Esophagus (tissue), 2 donors: ENCODE data around the gene OR14A2. TPM values are rescaled to one million over a fixed set of nuclear protein-coding genes. Genes with fewer than 3 reads are reported as not detected.
"Not testable (repeated sequence)": the region's sequence is repeated elsewhere in the genome, so short reads cannot be mapped to it uniquely, and the experiment has no call there.

Experiments used
- H3K27ac ChIP-seq, 2 donors: one replicate each; pipeline ENCODE4 v1.5.1; 2013; ENCODE audit warnings: low read depth in 2 of 2, mild to moderate bottlenecking in 2 of 2, inconsistent platforms in 1 of 2, low read length in 1 of 2, moderate library complexity in 1 of 2
- H3K27me3 ChIP-seq, 2 donors: one replicate each; pipeline ENCODE4 v1.6.1; 2013; ENCODE audit warnings: low read length in 2 of 2, control low read depth in 1 of 2, mild to moderate bottlenecking in 1 of 2; ENCODE audit not compliant: insufficient read depth in 2 of 2, control insufficient read depth in 1 of 2
- H3K36me3 ChIP-seq, 2 donors: one replicate each; pipeline ENCODE4 v1.6.1; 2013; ENCODE audit warnings: low read length in 1 of 2; ENCODE audit not compliant: control insufficient read depth in 2 of 2, insufficient read depth in 2 of 2
- H3K4me1 ChIP-seq, 2 donors: one replicate each; pipeline ENCODE4 v1.6.1; 2013; ENCODE audit warnings: low read length in 1 of 2; ENCODE audit not compliant: control insufficient read depth in 2 of 2, insufficient read depth in 2 of 2
- H3K4me3 ChIP-seq, 2 donors: one replicate each; pipeline ENCODE4 v1.5.1; 2013; ENCODE audit warnings: low read length in 2 of 2, mild to moderate bottlenecking in 2 of 2, low read depth in 1 of 2, moderate library complexity in 1 of 2
- H3K9me3 ChIP-seq, 2 donors: one replicate each; pipeline ENCODE4 v1.6.1; 2013; ENCODE audit warnings: mild to moderate bottlenecking in 2 of 2, low read depth in 1 of 2, low read length in 1 of 2, moderate library complexity in 1 of 2; ENCODE audit not compliant: control insufficient read depth in 2 of 2, insufficient read depth in 1 of 2
- whole genome bisulfite sequencing, 2 donors: extraction: QIAGEN DNeasy Blood & Tissue Kit; methylation state at CpG; one replicate each; pipeline ENCODE4 v1.1.7; 2013; 5-methylcytosine and 5-hydroxymethylcytosine counted together
- polyA plus RNA-seq, 2 donors: library from polyadenylated mRNA; stranded (reverse); fragments of 200-250 nt; gene quantifications; one replicate each; pipeline ENCODE4 v1.2.3, GENCODE V29; 2013
- donor health status: healthy with polysubstance abuse.
- donor health status: Bipolar disorder and iron deficiency.

Gene OR14A2
- polyA plus RNA-seq, result not detected

DNA sequence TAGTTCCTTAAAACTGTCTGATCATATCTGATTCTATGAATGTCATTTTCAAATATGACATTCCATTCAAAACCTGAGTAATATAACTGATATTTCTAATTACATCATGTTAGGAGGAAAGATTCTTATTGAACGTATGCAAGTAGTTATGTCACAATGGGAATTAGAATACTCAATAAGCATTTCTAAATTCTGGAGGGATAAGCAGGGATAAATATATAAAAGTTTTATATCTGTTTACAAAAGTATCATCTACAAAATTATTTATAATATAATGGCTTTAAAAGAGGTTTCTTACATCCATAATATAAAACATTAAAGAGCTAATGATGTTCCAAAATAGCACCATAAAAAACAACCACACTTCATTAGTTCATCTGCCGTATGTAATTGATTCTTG lies at the start of gene OR14A2:
OR14A2 (minus strand) TSS at position 101 of the 400 bp plus-strand sequence.
- Histone ChIP-seq H3K27me3 (no peaks in the 10 kb centered on the region), H3K4me3 (no peak within 1 kb of the TSS), H3K27ac (no peak within 1 kb of the TSS), H3K4me1 (no peaks in the 10 kb centered on the region), H3K9me3 (peaks cover 6 to 9% of the 10 kb centered on the region in 2 donors), H3K36me3 (no peaks in the 10 kb centered on the region)
- 91 to 94% methylated on average over 2 of the region's 2 CpGs for WGBS, 2 donors

DNA sequence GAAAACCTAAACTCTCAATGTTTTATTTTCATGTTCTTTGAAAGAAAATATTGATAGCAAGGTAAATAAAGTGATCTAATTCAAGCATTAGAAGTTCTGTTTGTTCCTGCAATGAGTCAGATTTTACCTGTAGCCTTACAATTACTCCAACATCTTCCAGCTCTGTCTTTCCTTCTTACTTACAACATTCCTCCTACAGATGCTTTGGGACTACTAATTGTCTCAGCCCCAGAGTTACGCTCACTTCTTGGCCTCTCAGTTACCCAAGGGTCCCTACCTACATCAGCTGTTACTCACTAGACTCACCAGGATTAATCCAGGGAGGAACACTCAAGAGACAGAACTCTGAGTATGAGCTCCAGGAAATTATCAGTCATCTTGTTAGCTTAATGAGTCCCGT lies 49.6 kb upstream of the OR14A2 start:
- Histone ChIP-seq H3K9me3 (no peaks in the 10 kb centered on the region), H3K4me3 (no peak overlapping the region), H3K27ac (no peak overlapping the region), H3K4me1 (no peaks in the 10 kb centered on the region), H3K36me3 (no peaks in the 10 kb centered on the region), H3K27me3 (no peaks in the 10 kb centered on the region)
- 0 to 35% methylated on average over 2 of the region's 2 CpGs for WGBS, 2 donors

DNA sequence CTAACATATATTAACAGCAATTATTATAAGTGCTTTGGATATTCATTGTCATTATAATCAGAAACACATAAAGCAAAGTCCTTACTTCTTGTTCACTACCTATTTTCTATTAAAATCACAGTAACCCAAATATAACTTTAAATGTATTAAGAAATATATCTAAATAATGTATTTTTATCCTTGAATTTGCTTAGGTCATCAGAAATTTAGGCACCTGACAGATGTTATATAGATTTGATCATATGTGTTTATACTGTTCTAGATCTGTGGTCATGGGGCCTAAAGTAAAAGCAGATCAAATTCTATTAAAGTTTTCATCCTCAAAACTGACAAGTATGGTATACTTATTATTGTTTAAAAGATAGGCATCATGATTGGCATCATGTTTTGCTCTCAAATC lies 21.7 kb upstream of the OR14A2 start:
- Histone ChIP-seq H3K9me3 (peaks cover 0 to 3% of the 10 kb centered on the region in 2 donors), H3K27ac (no peak overlapping the region), H3K36me3 (no peaks in the 10 kb centered on the region), H3K4me3 (no peak overlapping the region), H3K27me3 (no peaks in the 10 kb centered on the region), H3K4me1 (no peaks in the 10 kb centered on the region)

DNA sequence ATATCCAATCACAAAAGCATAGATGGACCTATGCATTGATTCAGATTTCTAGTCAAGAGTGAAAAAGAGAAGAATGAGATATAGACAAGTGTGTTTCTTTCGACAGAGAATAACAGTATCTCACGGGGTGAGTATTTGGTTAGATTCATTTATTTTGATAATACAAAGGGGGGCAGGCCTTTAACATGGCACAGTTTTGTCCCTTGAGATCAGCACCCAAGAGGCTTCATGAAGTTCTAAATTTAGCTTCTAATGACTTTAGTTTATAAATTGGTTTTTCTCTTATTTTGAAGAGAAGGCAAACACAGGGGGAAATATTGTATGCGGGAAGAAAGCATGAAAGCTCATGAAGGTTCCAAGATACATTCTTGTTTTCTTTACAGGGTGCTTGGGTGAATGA lies 12.5 kb upstream of the OR14A2 start, which contains the start of gene OR1C1:
OR1C1 (minus strand) TSS at position 101 of the 400 bp plus-strand sequence. CDS start 2,150 bp downstream, outside the sequence.
- WGBS, 2 donors, result 91 to 97% methylated on average over 3 of the region's 3 CpGs
- Histone ChIP-seq H3K9me3 (peaks cover 0 to 7% of the 10 kb centered on the region in 2 donors), H3K27ac (no peak within 1 kb of the TSS), H3K4me1 (no peaks in the 10 kb centered on the region), H3K27me3 (no peaks in the 10 kb centered on the region), H3K4me3 (no peak within 1 kb of the TSS), H3K36me3 (no peaks in the 10 kb centered on the region)

DNA sequence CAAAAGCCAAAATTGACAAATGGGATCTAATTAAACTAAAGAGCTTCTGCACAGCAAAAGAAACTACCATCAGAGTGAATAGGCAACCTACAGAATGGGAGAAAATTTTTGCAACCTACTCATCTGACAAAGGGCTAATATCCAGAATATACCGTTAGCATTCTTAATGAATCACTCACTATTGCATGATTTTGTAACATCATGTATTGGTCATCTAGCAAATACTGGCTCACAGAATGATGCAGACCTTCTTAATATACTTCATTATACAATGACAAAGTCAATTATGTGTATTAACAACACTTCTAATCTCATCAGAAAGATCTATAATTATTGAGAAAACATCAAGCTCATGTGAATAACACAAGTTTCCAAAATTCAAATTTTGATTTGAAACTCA lies 6.4 kb upstream of the OR14A2 start:
- not testable (repeated sequence) for H3K4me1 ChIP-seq, H3K27ac ChIP-seq, H3K27me3 ChIP-seq, H3K4me3 ChIP-seq, H3K36me3 ChIP-seq
- 88 to 89% methylated on average over 1 of the region's 1 CpG for WGBS, 2 donors
- peaks cover 8 to 13% of the 10 kb centered on the region in 2 donors for H3K9me3 ChIP-seq

DNA sequence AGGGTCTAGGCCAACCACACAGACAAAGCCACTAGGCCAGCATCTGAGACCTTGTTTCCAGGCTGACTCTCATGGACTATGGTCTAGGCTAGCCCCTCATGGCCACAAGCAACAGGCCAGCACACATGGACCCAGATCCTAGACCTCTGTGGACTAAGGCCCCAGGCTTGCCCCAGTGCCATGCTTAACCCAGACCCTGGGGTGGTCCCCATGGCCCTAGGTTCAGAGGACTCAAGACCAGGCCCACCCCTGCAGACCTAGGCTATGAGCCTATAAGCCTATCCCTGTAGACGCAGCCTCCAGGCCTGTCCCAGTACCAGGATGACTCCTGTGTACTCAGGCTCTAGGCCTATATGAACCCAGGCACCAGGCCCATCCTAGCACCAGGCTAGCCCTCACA lies 1.9 kb upstream of the OR14A2 start:
- H3K27ac ChIP-seq, result no peak overlapping the region
- no peaks in the 10 kb centered on the region for H3K36me3 ChIP-seq
- peaks cover 6 to 8% of the 10 kb centered on the region in 2 donors for H3K9me3 ChIP-seq
- H3K4me1 ChIP-seq, result no peaks in the 10 kb centered on the region
- WGBS, 2 donors, result 88% methylated on average over 1 of the region's 1 CpG
- no peaks in the 10 kb centered on the region for H3K27me3 ChIP-seq
- no peak overlapping the region for H3K4me3 ChIP-seq

DNA sequence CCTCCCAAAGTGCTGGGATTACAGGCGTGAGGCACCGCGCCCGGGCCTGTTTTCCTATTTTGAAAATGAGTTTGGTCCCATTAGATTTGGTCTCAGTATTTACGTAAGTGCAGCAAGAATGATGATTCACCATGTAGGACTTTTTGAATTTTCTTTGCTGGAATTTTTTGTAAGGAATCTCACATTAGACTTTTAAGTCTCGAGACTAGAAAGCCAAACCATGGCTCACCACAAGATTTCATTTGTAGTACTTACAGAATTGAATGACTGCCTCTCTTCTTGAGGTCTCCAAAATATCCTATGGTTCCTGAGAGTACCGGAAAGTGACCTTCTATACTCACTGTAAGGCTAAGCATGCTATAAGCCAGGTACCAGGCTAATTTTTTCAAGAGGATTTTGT lies 325 bp downstream of the OR14A2 start:
- Histone ChIP-seq H3K27ac (no peak overlapping the region), H3K27me3 (no peaks in the 10 kb centered on the region), H3K4me3 (no peak overlapping the region), H3K4me1 (no peaks in the 10 kb centered on the region), H3K9me3 (peaks cover 6 to 10% of the 10 kb centered on the region in 2 donors), H3K36me3 (no peaks in the 10 kb centered on the region)
- WGBS, 2 donors, result 86 to 90% methylated on average over 7 of the region's 7 CpGs

DNA sequence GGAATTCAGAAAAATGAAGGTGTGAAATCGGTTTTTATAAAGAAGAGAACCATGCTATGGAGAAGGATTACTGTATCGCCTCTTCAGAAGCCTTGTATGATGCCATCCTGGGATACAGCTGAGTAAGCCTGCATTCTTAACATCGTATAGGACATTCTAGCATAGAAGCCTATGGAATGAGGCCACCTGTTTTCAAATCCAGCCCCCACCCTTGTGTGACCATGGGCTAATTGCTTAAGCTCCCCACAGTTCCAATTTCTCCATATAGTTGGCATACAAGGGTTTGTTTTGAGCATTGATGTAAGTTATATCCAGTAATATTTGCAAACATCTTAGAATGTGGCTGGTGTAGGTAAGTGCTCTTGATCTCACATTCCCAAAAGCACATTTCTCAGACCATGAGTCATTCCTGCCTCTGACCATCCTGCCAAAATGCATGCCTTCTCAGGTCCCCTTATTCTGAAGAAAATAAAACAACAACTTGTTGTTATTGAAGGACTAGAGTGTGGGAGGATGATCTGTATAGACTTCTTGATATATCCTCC lies 1.5 kb downstream of the OR14A2 start:
- Histone ChIP-seq H3K4me3 (no peak overlapping the region), H3K9me3 (peaks cover 6 to 10% of the 10 kb centered on the region in 2 donors), H3K27me3 (no peaks in the 10 kb centered on the region), H3K4me1 (no peaks in the 10 kb centered on the region), H3K27ac (no peak overlapping the region), H3K36me3 (no peaks in the 10 kb centered on the region)
- WGBS, 2 donors, result 78 to 79% methylated on average over 3 of the region's 3 CpGs

DNA sequence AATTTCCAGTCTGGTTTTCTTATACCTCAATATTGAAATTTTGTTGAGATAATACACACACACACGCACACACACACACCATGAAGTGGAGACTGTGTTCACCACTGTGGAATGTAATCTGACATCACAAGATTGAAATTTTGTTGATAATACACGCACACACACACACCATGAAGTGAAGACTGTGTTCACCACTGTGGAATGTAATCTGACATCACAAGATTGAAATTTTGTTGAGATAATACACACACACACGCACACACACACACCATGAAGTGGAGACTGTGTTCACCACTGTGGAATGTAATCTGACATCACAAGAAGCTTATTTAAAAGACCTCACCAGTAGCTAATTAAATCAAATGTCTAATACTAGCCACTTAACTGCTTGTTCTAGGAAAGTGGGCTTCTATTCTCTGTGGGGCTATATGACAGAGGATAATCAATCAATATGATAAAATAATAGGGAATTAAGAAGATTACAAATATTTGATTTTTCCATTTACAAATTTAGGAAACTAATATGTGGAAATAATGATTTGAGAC lies 5.7 kb downstream of the OR14A2 start:
- not testable (repeated sequence) for H3K4me3 ChIP-seq, H3K9me3 ChIP-seq, H3K27ac ChIP-seq, H3K36me3 ChIP-seq, H3K27me3 ChIP-seq, H3K4me1 ChIP-seq
- 56 to 65% methylated on average over 3 of the region's 3 CpGs for WGBS, 2 donors

DNA sequence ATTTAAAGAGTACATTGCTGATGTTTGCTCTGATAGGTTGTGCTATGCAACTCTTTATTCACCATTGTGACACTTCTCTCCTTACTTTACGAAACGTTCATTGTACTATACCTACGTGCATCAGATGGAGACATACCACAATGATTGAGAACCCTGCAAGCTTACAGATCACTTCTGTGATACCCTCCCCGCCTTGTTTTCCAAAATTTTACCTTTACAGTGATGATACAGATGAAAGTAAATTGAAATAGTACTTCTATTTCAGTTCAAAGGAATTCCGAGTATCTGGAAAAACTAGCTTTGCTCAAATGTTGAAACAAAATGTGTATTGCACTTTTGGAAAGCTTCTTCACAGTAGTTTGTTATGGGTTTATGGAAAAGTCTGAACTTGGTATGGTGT lies 6.2 kb downstream of the OR14A2 start:
- Histone ChIP-seq H3K4me3 (no peak overlapping the region), H3K27me3 (no peaks in the 10 kb centered on the region), H3K27ac (no peak overlapping the region), H3K9me3 (peaks cover 0 to 2% of the 10 kb centered on the region in 2 donors), H3K4me1 (no peaks in the 10 kb centered on the region), H3K36me3 (no peaks in the 10 kb centered on the region)
- WGBS, 2 donors, result 73 to 76% methylated on average over 5 of the region's 5 CpGs
